Astrocyte (in vitro differentiated cells and primary cell): ENCODE data around the gene JUP.

Source experiments
- EZH2 ChIP-seq: IDR thresholded peaks from 2 replicates; pipeline ENCODE4 v1.6.1; 2012; ENCODE audit warnings: mild to moderate bottlenecking, low read length, inconsistent platforms; ENCODE audit not compliant: insufficient read depth
- TF ChIP-seq, protein P1 (sequence below): IDR thresholded peaks from 2 replicates; pipeline ENCODE4 v1.5.1; 2011; ENCODE audit warnings: low read depth, mild to moderate bottlenecking, inconsistent platforms, low read length, moderate library complexity; ENCODE audit not compliant: insufficient read depth

DNA sequence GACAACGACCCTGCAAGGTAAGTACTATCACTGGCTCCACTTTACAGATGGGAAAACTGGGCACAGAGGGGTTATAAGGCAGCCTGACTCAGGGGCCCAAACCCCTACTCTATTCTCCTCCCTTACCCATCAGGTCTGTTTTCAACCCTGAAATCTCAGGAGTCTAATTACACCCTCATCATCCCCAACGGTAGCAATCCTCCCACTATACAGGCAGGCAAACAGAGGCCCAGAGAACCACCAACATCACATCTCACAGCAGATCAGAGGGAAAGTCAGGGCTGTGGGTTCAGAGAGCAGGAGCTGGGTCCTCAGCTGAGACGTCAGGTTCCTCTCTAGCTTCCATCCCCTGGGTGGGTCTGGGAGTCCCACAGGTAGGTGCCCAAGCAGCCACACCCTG, 16.5 kb downstream of the JUP start:
- TF ChIP-seq, protein P1, sequence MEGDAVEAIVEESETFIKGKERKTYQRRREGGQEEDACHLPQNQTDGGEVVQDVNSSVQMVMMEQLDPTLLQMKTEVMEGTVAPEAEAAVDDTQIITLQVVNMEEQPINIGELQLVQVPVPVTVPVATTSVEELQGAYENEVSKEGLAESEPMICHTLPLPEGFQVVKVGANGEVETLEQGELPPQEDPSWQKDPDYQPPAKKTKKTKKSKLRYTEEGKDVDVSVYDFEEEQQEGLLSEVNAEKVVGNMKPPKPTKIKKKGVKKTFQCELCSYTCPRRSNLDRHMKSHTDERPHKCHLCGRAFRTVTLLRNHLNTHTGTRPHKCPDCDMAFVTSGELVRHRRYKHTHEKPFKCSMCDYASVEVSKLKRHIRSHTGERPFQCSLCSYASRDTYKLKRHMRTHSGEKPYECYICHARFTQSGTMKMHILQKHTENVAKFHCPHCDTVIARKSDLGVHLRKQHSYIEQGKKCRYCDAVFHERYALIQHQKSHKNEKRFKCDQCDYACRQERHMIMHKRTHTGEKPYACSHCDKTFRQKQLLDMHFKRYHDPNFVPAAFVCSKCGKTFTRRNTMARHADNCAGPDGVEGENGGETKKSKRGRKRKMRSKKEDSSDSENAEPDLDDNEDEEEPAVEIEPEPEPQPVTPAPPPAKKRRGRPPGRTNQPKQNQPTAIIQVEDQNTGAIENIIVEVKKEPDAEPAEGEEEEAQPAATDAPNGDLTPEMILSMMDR, result no peak
- no peak for TF ChIP-seq EZH2
